Measurements from ENCODE around the gene FNDC1. TPM values are rescaled to one million over a fixed set of nuclear protein-coding genes. Genes with fewer than 3 reads are reported as not detected.

FNDC1 gene
- total and polyA plus RNA-seq, 4 donors: 0.06 to 8.6 (median 0.31) TPM

GRCh38 chr6:159178847-159179246 is 9.6 kb downstream of the FNDC1 start:
- Histone ChIP-seq H3K36me3 (ENCODE audit: control insufficient read depth in 4 of 4, insufficient read depth in 4 of 4, low read length in 4 of 4) (no peaks in the 10 kb centered on the region), H3K27ac (ENCODE audit: low read depth in 1 of 2, low read length in 1 of 2) (no peak overlapping the region), H3K4me1 (ENCODE audit: control insufficient read depth in 5 of 5, insufficient read depth in 5 of 5, low read length in 5 of 5) (no peaks in the 10 kb centered on the region), H3K27me3 (ENCODE audit: control insufficient read depth in 3 of 3, insufficient read depth in 3 of 3, low read length in 2 of 3) (peaks cover 0 to 21% (median 4%) of the 10 kb centered on the region in 3 donors), H3K9ac (ENCODE audit: insufficient read depth in 1 of 2, low read length in 2 of 2) (no peak overlapping the region), H3K9me3 (ENCODE audit: control insufficient read depth in 4 of 4, insufficient read depth in 3 of 4, low read length in 3 of 4) (peaks cover 0 to 1% (median 0%) of the 10 kb centered on the region in 4 donors), H3K4me3 (no peak overlapping the region)
- WGBS, 2 donors: 91 to 95% methylated on average over 9 of the region's 9 CpGs
- DNase-seq: no peak
- no peak for TF ChIP-seq CTCF (IDR thresholded peaks at IDR 0.05; ENCODE audit: control extremely low read depth, extremely low read depth)
- ATAC-seq (ENCODE audit: insufficient read depth, low FRiP score): no peak

- H3K4me1 ChIP-seq (ENCODE audit: control insufficient read depth in 5 of 5, insufficient read depth in 5 of 5, low read length in 5 of 5): no peaks in the 10 kb centered on the region
- WGBS, 2 donors: 86 to 90% methylated on average over 4 of the region's 4 CpGs
- H3K27me3 ChIP-seq (ENCODE audit: control insufficient read depth in 3 of 3, insufficient read depth in 3 of 3, low read length in 2 of 3): peaks cover 0 to 18% (median 0%) of the 10 kb centered on the region in 3 donors
- ATAC-seq (ENCODE audit: insufficient read depth, low FRiP score) (no peak), DNase-seq (no peak)
- no peak overlapping the region for H3K9ac ChIP-seq (ENCODE audit: insufficient read depth in 1 of 2, low read length in 2 of 2)
- no peak overlapping the region for H3K4me3 ChIP-seq
- peaks cover 0 to 1% (median 0%) of the 10 kb centered on the region in 4 donors for H3K9me3 ChIP-seq (ENCODE audit: control insufficient read depth in 4 of 4, insufficient read depth in 3 of 4, low read length in 3 of 4)
- no peaks in the 10 kb centered on the region for H3K36me3 ChIP-seq (ENCODE audit: control insufficient read depth in 4 of 4, insufficient read depth in 4 of 4, low read length in 4 of 4)
- TF ChIP-seq CTCF (IDR thresholded peaks at IDR 0.05; ENCODE audit: control extremely low read depth, extremely low read depth): no peak
- H3K27ac ChIP-seq (ENCODE audit: low read depth in 1 of 2, low read length in 1 of 2): no peak overlapping the region
Observed at GRCh38 chr6:159180001-159180400, 10.8 kb downstream of the FNDC1 start.

GRCh38 chr6:159181914-159182313 is 12.7 kb downstream of the FNDC1 start:
- ATAC-seq (ENCODE audit: insufficient read depth, low FRiP score) (no peak), DNase-seq (no peak)
- no peak for TF ChIP-seq CTCF (IDR thresholded peaks at IDR 0.05; ENCODE audit: control extremely low read depth, extremely low read depth)
- H3K9ac ChIP-seq (ENCODE audit: insufficient read depth in 1 of 2, low read length in 2 of 2): no peak overlapping the region
- peaks cover 0 to 5% (median 2%) of the 10 kb centered on the region in 4 donors for H3K9me3 ChIP-seq (ENCODE audit: control insufficient read depth in 4 of 4, insufficient read depth in 3 of 4, low read length in 3 of 4)
- H3K36me3 ChIP-seq (ENCODE audit: control insufficient read depth in 4 of 4, insufficient read depth in 4 of 4, low read length in 4 of 4): no peaks in the 10 kb centered on the region
- no peak overlapping the region for H3K4me3 ChIP-seq
- H3K4me1 ChIP-seq (ENCODE audit: control insufficient read depth in 5 of 5, insufficient read depth in 5 of 5, low read length in 5 of 5): no peaks in the 10 kb centered on the region
- H3K27ac ChIP-seq (ENCODE audit: low read depth in 1 of 2, low read length in 1 of 2): no peak overlapping the region
- peaks cover 0 to 4% (median 0%) of the 10 kb centered on the region in 3 donors for H3K27me3 ChIP-seq (ENCODE audit: control insufficient read depth in 3 of 3, insufficient read depth in 3 of 3, low read length in 2 of 3)
- WGBS, 2 donors: 95 to 96% methylated on average over 2 of the region's 2 CpGs

GRCh38 chr6:159184559-159184958 is 15.4 kb downstream of the FNDC1 start:
- H3K27me3 ChIP-seq (ENCODE audit: control insufficient read depth in 3 of 3, insufficient read depth in 3 of 3, low read length in 2 of 3): peaks cover 0 to 4% (median 0%) of the 10 kb centered on the region in 3 donors
- H3K9me3 ChIP-seq (ENCODE audit: control insufficient read depth in 4 of 4, insufficient read depth in 3 of 4, low read length in 3 of 4): peaks cover 0 to 5% (median 2%) of the 10 kb centered on the region in 4 donors
- no peak for ATAC-seq (ENCODE audit: insufficient read depth, low FRiP score)
- no peaks in the 10 kb centered on the region for H3K36me3 ChIP-seq (ENCODE audit: control insufficient read depth in 4 of 4, insufficient read depth in 4 of 4, low read length in 4 of 4)
- WGBS, 2 donors: 87 to 94% methylated on average over 1 of the region's 1 CpG
- no peak for DNase-seq
- H3K9ac ChIP-seq (ENCODE audit: insufficient read depth in 1 of 2, low read length in 2 of 2): no peak overlapping the region
- no peaks in the 10 kb centered on the region for H3K4me1 ChIP-seq (ENCODE audit: control insufficient read depth in 5 of 5, insufficient read depth in 5 of 5, low read length in 5 of 5)
- H3K4me3 ChIP-seq: no peak overlapping the region
- no peak for TF ChIP-seq CTCF (IDR thresholded peaks at IDR 0.05; ENCODE audit: control extremely low read depth, extremely low read depth)
- H3K27ac ChIP-seq (ENCODE audit: low read depth in 1 of 2, low read length in 1 of 2): no peak overlapping the region

Measured in lung (tissue), 12 donors.